RWPE2 (cell line): ENCODE results near the gene SMU1.

Experiments used
- ATAC-seq: fragments of 200-7000 bp; cut with Tn5 transposase; 3 replicates; pipeline ENCODE4 v1.9.1; 2021; ENCODE audit warnings: low read depth
- DNase-seq: peaks from one replicate; pipeline ENCODE4 v3.0.0-alpha.2; 2020; ENCODE audit warnings: low spot score
- H3K27ac ChIP-seq: fragments of 450-650 bp; 2 replicates; pipeline ENCODE4 v1.5.1; 2017; ENCODE audit warnings: mild to moderate bottlenecking; ENCODE audit not compliant: poor library complexity, severe bottlenecking
- H3K27me3 ChIP-seq: fragments of 250-450 bp; sonication (Bioruptor Pico); 2 replicates; pipeline ENCODE4 v1.5.1; 2021; ENCODE audit warnings: mild to moderate bottlenecking, moderate library complexity; ENCODE audit not compliant: insufficient read depth, poor library complexity, severe bottlenecking
- H3K36me3 ChIP-seq: fragments of 250-450 bp; sonication (Bioruptor Pico); 2 replicates; pipeline ENCODE4 v1.5.1; 2020; ENCODE audit warnings: low read depth, mild to moderate bottlenecking, moderate library complexity
- H3K4me1 ChIP-seq: fragments of 250-450 bp; sonication (Bioruptor Pico); 2 replicates; pipeline ENCODE4 v1.5.1; 2021; ENCODE audit warnings: mild to moderate bottlenecking, moderate library complexity; ENCODE audit not compliant: insufficient read depth, poor library complexity, severe bottlenecking
- H3K4me3 ChIP-seq: fragments of 250-450 bp; sonication (Bioruptor Pico); 2 replicates; pipeline ENCODE4 v1.5.1; 2021; ENCODE audit warnings: mild to moderate bottlenecking, moderate library complexity; ENCODE audit not compliant: severe bottlenecking
- H3K9me3 ChIP-seq: fragments of 250-450 bp; sonication (Bioruptor Pico); 2 replicates; pipeline ENCODE4 v1.5.1; 2021; ENCODE audit warnings: mild to moderate bottlenecking, moderate library complexity; ENCODE audit not compliant: severe bottlenecking
- CTCF ChIP-seq: fragments of 450-650 bp; IDR thresholded peaks from one replicate; pipeline ENCODE4 v1.5.1; 2017; ENCODE audit warnings: mild to moderate bottlenecking, moderate library complexity; ENCODE audit not compliant: poor library complexity, severe bottlenecking

The SMU1 gene

DNA sequence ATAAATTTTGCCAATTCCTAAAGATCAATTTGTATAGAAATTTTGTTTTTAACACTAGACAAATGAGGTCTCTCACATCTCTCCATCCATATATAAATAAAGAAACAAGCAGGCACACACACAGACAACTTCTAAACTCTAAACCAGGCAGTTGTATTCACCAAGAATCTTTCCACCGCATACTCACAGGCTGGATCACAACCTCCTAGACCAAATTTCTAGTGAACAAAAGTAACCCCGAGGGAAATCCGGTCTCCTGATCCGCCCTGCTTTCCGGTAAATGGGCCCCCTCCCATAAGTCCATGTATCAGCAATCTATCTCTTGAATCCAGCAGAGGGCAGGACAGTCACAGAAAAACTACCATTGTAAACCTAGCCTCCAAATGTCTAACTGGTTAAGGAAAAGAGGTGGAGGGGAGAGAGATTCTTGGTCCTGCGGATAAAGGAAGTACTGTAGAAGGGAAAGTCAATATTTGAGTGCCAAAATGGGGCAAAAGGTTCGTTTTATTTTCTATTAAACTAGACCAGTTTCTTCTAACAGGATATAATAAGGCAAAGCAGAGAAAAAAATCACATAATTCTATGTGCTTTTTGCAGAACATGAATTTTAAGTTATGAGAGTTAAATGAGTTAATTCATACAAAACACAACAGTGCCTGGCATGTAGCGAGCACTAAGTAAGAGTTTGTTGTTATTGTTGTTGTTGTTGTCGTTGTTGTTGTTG lies 4.8 kb upstream of the SMU1 start:
- Histone ChIP-seq H3K27ac (peak overlapping the region; percentile 83), H3K4me1 (peaks cover 16% of the 10 kb centered on the region), H3K9me3 (no peaks in the 10 kb centered on the region), H3K36me3 (no peaks in the 10 kb centered on the region), H3K4me3 (peak overlapping the region; percentile 23), H3K27me3 (no peaks in the 10 kb centered on the region)
- DNase-seq (no peak), ATAC-seq (peak; percentile 79)
- peak; percentile 90 for TF ChIP-seq CTCF

DNA sequence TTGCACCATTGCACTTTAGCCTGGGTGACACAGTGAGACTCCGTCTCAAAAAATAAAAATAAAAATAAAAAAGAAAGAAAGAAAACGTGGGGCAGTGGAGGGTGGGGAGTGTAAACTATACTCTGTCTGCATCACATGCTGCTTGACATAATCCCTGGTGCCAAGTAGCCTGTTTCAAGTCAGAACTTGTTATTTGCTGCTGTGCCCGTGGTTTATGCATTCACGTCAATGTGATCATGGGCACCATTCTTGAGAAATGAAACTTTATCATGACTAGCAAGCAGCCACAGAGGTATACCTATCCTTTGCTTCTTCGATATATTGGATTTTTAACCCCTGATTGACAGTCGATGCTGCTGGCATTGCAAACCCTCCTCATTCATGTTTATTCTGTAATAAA lies 4.1 kb upstream of the SMU1 start:
- Histone ChIP-seq H3K36me3 (no peaks in the 10 kb centered on the region; the same call in none of the 2 replicates), H3K4me3 (peak overlapping the region; percentile 23), H3K27ac (peak overlapping the region; percentile 83), H3K27me3 (no peaks in the 10 kb centered on the region), H3K4me1 (peaks cover 20% of the 10 kb centered on the region), H3K9me3 (no peaks in the 10 kb centered on the region)
- DNase-seq (no peak), ATAC-seq (peak; percentile 46)
- no peak for TF ChIP-seq CTCF

- Histone ChIP-seq H3K36me3 (peaks cover 90% of the 10 kb centered on the region), H3K27me3 (no peaks in the 10 kb centered on the region)
- TF ChIP-seq CTCF = no peak
Observed at GRCh38 chr9:33068991-33069390, 7.5 kb downstream of the SMU1 start.

DNA sequence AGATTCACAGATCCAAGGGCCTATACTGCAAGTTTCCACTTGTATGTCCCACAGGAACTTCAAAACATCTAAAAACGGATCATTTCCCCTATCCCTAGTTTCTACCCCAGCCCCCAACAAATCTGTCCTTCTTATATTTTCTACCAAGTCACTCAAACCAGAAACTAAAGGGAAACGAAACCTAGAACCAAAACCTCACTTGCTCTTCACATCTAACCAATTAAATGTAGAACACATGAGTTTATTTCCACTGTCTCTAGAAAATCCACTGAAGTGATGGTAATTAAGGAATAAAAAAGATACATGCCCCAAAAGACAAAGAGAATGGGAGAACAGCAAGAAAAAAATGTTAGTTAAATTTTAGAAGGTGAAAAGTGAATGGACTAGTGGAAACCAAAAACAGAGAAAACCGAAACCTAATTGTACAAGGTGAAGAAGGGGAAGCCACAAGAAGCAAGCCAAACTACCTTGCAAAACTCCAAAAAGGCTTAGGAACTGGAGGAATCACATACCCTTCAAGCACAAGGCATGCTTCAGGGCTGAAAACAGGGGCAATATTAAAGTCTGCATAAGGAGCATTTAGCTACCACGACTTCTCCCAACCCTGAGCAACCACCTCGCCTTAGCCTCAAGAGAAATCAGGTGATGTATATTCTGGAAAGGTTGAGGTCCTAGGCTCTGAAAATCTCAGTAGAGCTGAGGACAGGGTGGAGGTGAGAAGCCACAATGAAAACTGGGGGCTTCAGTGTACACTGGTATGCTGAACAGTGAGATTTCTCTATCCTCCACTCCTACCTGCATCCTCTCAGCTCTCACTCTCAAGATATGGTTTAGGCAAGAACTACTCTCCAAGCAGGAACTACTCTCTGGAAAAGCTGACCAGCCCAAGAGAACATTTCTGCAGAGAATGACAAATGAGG lies 11.1 kb downstream of the SMU1 start:
- H3K27ac ChIP-seq = no peak overlapping the region
- H3K27me3 ChIP-seq = no peaks in the 10 kb centered on the region
- no peak for TF ChIP-seq CTCF
- DNase-seq = no peak
- H3K4me1 ChIP-seq = no peaks in the 10 kb centered on the region
- H3K36me3 ChIP-seq = peaks cover 85% of the 10 kb centered on the region
- no peak overlapping the region for H3K4me3 ChIP-seq
- H3K9me3 ChIP-seq = no peaks in the 10 kb centered on the region
- ATAC-seq = no peak

More at GRCh38 chr9:33068991-33069390, 7.5 kb downstream of the SMU1 start:
- no peak for ATAC-seq
- no peaks in the 10 kb centered on the region for H3K9me3 ChIP-seq
- no peak overlapping the region for H3K27ac ChIP-seq
- DNase-seq = no peak
- H3K4me3 ChIP-seq = no peak overlapping the region
- no peaks in the 10 kb centered on the region for H3K4me1 ChIP-seq
